ENCODE data around the gene MATCAP1. TPM values are rescaled to one million over a fixed set of nuclear protein-coding genes. Genes with fewer than 3 reads are reported as not detected.

The MATCAP1 gene
- total and polyA plus RNA-seq, 2 donors (not counting 1 experiment from before 2014, with no cell fraction given): 6.2 to 8.9 TPM

- CTCF ChIA-PET: interaction anchor here (1.1 kb wide), 1 partner anchor 11 kb away, joined by 3 read pairs; no protein-coding TSS in a partner anchor
These were observed 25.8 kb upstream of the MATCAP1 start for GRCh38 chr16:67209565-67209964.

GRCh38 chr16:67208154-67208896 lies 24.6 kb upstream of the MATCAP1 start:
- Histone ChIP-seq H2AFZ (ENCODE audit: insufficient read depth, low read depth, low read length, poor library complexity, severe bottlenecking) (no peak overlapping the region), H4K20me1 (ENCODE audit: control insufficient read depth, insufficient read depth, low read length, poor library complexity, severe bottlenecking) (no peaks in the 10 kb centered on the region), H3K36me3 (replicated peaks in 1 of 2; ENCODE audit: control extremely low read depth in 1 of 2, control insufficient read depth in 1 of 2, extremely low read depth in 1 of 2, insufficient read depth in 2 of 2, low read length in 1 of 2) (peaks cover 0 to 4% of the 10 kb centered on the region in 2 experiments), H3K9ac (ENCODE audit: low read length) (no peak overlapping the region), H3K4me3 (ENCODE audit: control extremely low read depth in 1 of 5, extremely low read depth in 1 of 5, insufficient read depth in 1 of 5, low read depth in 2 of 5, low read length in 4 of 5) (no peak overlapping the region), H3K4me1 (ENCODE audit: control insufficient read depth in 2 of 2, insufficient read depth in 2 of 2, low read length in 2 of 2) (no peaks in the 10 kb centered on the region), H3K27ac (ENCODE audit: low read length in 2 of 2) (no peak overlapping the region), H3K79me2 (ENCODE audit: control insufficient read depth, insufficient read depth, low read length) (no peaks in the 10 kb centered on the region), H3K4me2 (replicated peaks; ENCODE audit: low read depth, low read length, poor library complexity, severe bottlenecking) (no peak overlapping the region), H3K27me3 (replicated peaks in 1 of 4; ENCODE audit: control extremely low read depth in 1 of 4, control insufficient read depth in 3 of 4, insufficient read depth in 4 of 4, low read length in 3 of 4) (no peaks in the 10 kb centered on the region), H3K9me3 (ENCODE audit: control extremely low read depth in 1 of 3, control insufficient read depth in 2 of 3, insufficient read depth in 1 of 3, low read length in 2 of 3) (no peaks in the 10 kb centered on the region)
- Mint-ChIP-seq H3K9me3 (ENCODE audit: insufficient read depth) (no peaks in the 10 kb centered on the region), H3K27ac (no peak overlapping the region), H3K27me3 (no peaks in the 10 kb centered on the region), H3K4me3 (no peak overlapping the region), H3K4me1 (no peaks in the 10 kb centered on the region)
- TF ChIP-seq, protein P1, sequence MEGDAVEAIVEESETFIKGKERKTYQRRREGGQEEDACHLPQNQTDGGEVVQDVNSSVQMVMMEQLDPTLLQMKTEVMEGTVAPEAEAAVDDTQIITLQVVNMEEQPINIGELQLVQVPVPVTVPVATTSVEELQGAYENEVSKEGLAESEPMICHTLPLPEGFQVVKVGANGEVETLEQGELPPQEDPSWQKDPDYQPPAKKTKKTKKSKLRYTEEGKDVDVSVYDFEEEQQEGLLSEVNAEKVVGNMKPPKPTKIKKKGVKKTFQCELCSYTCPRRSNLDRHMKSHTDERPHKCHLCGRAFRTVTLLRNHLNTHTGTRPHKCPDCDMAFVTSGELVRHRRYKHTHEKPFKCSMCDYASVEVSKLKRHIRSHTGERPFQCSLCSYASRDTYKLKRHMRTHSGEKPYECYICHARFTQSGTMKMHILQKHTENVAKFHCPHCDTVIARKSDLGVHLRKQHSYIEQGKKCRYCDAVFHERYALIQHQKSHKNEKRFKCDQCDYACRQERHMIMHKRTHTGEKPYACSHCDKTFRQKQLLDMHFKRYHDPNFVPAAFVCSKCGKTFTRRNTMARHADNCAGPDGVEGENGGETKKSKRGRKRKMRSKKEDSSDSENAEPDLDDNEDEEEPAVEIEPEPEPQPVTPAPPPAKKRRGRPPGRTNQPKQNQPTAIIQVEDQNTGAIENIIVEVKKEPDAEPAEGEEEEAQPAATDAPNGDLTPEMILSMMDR (IDR thresholded peaks at IDR 0.05): no peak
- TF ChIP-seq EZH2 (IDR thresholded peaks at IDR 0.05; ENCODE audit: borderline replicate concordance, insufficient read depth, low read depth, low read length, poor library complexity, severe bottlenecking): no peak
- intact Hi-C loops (cut with micrococcal nuclease): no loop called here
- ATAC-seq (ENCODE audit: low read depth): no peak
- no peak for DNase-seq
- CTCF ChIA-PET: interaction anchor here (1.2 kb wide), 1 partner anchor 11 kb away, joined by 3 read pairs; no protein-coding TSS in a partner anchor
- 97% methylated on average over 9 of the region's 11 CpGs for WGBS (ENCODE audit: insufficient coverage)
- POLR2A ChIA-PET: no interaction called here

More at GRCh38 chr16:67209565-67209964, 25.8 kb upstream of the MATCAP1 start:
- Histone ChIP-seq H2AFZ (ENCODE audit: insufficient read depth, low read depth, low read length, poor library complexity, severe bottlenecking) (no peak overlapping the region), H3K4me1 (ENCODE audit: control insufficient read depth in 2 of 2, insufficient read depth in 2 of 2, low read length in 2 of 2) (no peaks in the 10 kb centered on the region), H3K79me2 (ENCODE audit: control insufficient read depth, insufficient read depth, low read length) (no peaks in the 10 kb centered on the region), H3K9me3 (ENCODE audit: control extremely low read depth in 1 of 3, control insufficient read depth in 2 of 3, insufficient read depth in 1 of 3, low read length in 2 of 3) (no peaks in the 10 kb centered on the region), H3K27me3 (replicated peaks in 1 of 4; ENCODE audit: control extremely low read depth in 1 of 4, control insufficient read depth in 3 of 4, insufficient read depth in 4 of 4, low read length in 3 of 4) (no peaks in the 10 kb centered on the region), H3K4me2 (replicated peaks; ENCODE audit: low read depth, low read length, poor library complexity, severe bottlenecking) (no peak overlapping the region), H4K20me1 (ENCODE audit: control insufficient read depth, insufficient read depth, low read length, poor library complexity, severe bottlenecking) (no peaks in the 10 kb centered on the region), H3K36me3 (replicated peaks in 1 of 2; ENCODE audit: control extremely low read depth in 1 of 2, control insufficient read depth in 1 of 2, extremely low read depth in 1 of 2, insufficient read depth in 2 of 2, low read length in 1 of 2) (no peaks in the 10 kb centered on the region), H3K27ac (ENCODE audit: low read length in 2 of 2) (no peak overlapping the region), H3K4me3 (ENCODE audit: control extremely low read depth in 1 of 5, extremely low read depth in 1 of 5, insufficient read depth in 1 of 5, low read depth in 2 of 5, low read length in 4 of 5) (no peak overlapping the region), H3K9ac (ENCODE audit: low read length) (no peak overlapping the region)
- Mint-ChIP-seq H3K27me3 (no peaks in the 10 kb centered on the region), H3K4me3 (no peak overlapping the region), H3K9me3 (ENCODE audit: insufficient read depth) (no peaks in the 10 kb centered on the region), H3K27ac (no peak overlapping the region), H3K4me1 (no peaks in the 10 kb centered on the region)
- POLR2A ChIA-PET: no interaction called here
- TF ChIP-seq, protein P1 (IDR thresholded peaks at IDR 0.05): no peak
- TF ChIP-seq EZH2 (IDR thresholded peaks at IDR 0.05; ENCODE audit: borderline replicate concordance, insufficient read depth, low read depth, low read length, poor library complexity, severe bottlenecking): no peak
- 84% methylated on average over 5 of the region's 8 CpGs for WGBS (ENCODE audit: insufficient coverage)
- ATAC-seq (ENCODE audit: low read depth) (no peak), DNase-seq (no peak)
- intact Hi-C loops (cut with micrococcal nuclease): no loop called here

Data from B cell (primary cell).